ENCODE data around the gene AGTRAP. TPM values are rescaled to one million over a fixed set of nuclear protein-coding genes. Genes with fewer than 3 reads are reported as not detected.

The AGTRAP gene
- total and polyA plus RNA-seq, 2 of the 8 experiments (the other 6 are each of a cell fraction or from before 2014, with no cell fraction given), result 69.7 to 192 TPM

- Histone ChIP-seq H3K23me2 (ENCODE audit: low read depth, low read length) (peaks cover 23% of the 10 kb centered on the region), H3K4me1 (replicated peaks in 1 of 4; ENCODE audit: control insufficient read depth in 3 of 4, insufficient read depth in 4 of 4, low read length in 3 of 4) (peaks cover 3 to 31% (median 21%) of the 10 kb centered on the region in 4 experiments), H3K4me2 (ENCODE audit: insufficient read depth in 1 of 2, low read depth in 2 of 2, low read length in 2 of 2) (peak overlapping the region; percentile 44 to 71), H4K20me1 (replicated peaks in 1 of 2; ENCODE audit: control insufficient read depth in 1 of 2, insufficient read depth in 2 of 2, low read length in 2 of 2) (peaks cover 0 to 4% of the 10 kb centered on the region in 2 experiments), H2AFZ (ENCODE audit: low read length) (no peak overlapping the region), H2BK120ac (replicated peaks; ENCODE audit: low read depth, low read length) (peak overlapping the region; percentile 66), H3K79me1 (ENCODE audit: low read depth, low read length) (peaks cover 17% of the 10 kb centered on the region), H3K18ac (ENCODE audit: extremely low read depth, low read length) (no peak overlapping the region; the same call in 1 of the 2 replicates), H3K79me2 (ENCODE audit: control insufficient read depth in 1 of 2, insufficient read depth in 2 of 2, low read length in 2 of 2) (peaks cover 1 to 52% of the 10 kb centered on the region in 2 experiments), H3K27me3 (replicated peaks in 1 of 4; ENCODE audit: control insufficient read depth in 3 of 4, extremely low read depth in 1 of 4, insufficient read depth in 3 of 4, low read length in 3 of 4) (peaks cover 0 to 2% (median 0%) of the 10 kb centered on the region in 4 experiments; a peak in 2 of 7 replicates), H3K27ac (ENCODE audit: low read depth, low read length) (no peak overlapping the region), H3K4ac (replicated peaks; ENCODE audit: insufficient read length, low read depth, low read length) (peak overlapping the region; percentile 80), H3K9ac (replicated peaks in 1 of 4; ENCODE audit: extremely low read depth in 1 of 4, low read depth in 3 of 4, low read length in 3 of 4) (no peak overlapping the region), H2BK15ac (ENCODE audit: low read length) (peak overlapping the region; percentile 88), H2BK5ac (ENCODE audit: low read depth, low read length) (peak overlapping the region; percentile 49; the same call in 1 of the 2 replicates), H3K23ac (ENCODE audit: insufficient read length) (no peak overlapping the region), H4K5ac (ENCODE audit: insufficient read length, low read depth, low read length) (no peak overlapping the region), H4K91ac (replicated peaks; ENCODE audit: insufficient read length, low read length) (peak overlapping the region; percentile 88), H2AK5ac (ENCODE audit: low read depth, low read length) (0 out of 2 replicates have a peak overlapping the region, but pooled peaks have one; percentile 80), H3K36me3 (ENCODE audit: control insufficient read depth in 2 of 4, insufficient read depth in 4 of 4, low read length in 3 of 4) (no peaks in the 10 kb centered on the region), H3K9me3 (ENCODE audit: insufficient read depth in 2 of 2, low read depth in 1 of 2, low read length in 1 of 2) (no peaks in the 10 kb centered on the region), H3K14ac (ENCODE audit: insufficient read length) (no peak overlapping the region), H2BK12ac (ENCODE audit: low read depth, low read length) (peak overlapping the region; percentile 95), H3K56ac (replicated peaks; ENCODE audit: insufficient read length, low read depth, low read length) (no peak overlapping the region), H4K8ac (ENCODE audit: extremely low read depth, insufficient read depth, low read length) (peak overlapping the region; percentile 29; the same call in 1 of the 2 replicates), H2BK20ac (ENCODE audit: low read length) (peak overlapping the region; percentile 80; the same call in 1 of the 2 replicates), H3K4me3 (ENCODE audit: extremely low read depth in 1 of 4, insufficient read depth in 2 of 4, low read depth in 3 of 4, low read length in 4 of 4) (peak overlapping the region in 1 of 4 experiments; percentile 6; a peak in 1 of 8 replicates)
- ChIA-PET CTCF (ENCODE audit: partially characterized antibody) (interaction anchor here (1.5 to 7.3 kb wide), 8 partner anchors 8 to 56 kb away, joined by 5 to 129 read pairs (median 10); partner anchors contain the start of gene FBXO6), POLR2A (ENCODE audit: partially characterized antibody) (interaction anchor here (1.0 to 32.0 kb wide), 10 partner anchors 16 to 215 kb away, joined by 3 to 1025 read pairs (median 4); partner anchors contain the start of genes AGTRAP, FBXO2, FBXO6 and MAD2L2)
- FAIRE-seq (no peak), DNase-seq (ENCODE audit: low read depth in 1 of 2, low spot score in 2 of 2) (no peak)
- 79% methylated on average over 5 of the region's 5 CpGs; no CpG with 5 or more reads in 1 of the 2 experiments for WGBS, 2 experiments (ENCODE audit: extremely low coverage in 1 of 2, insufficient coverage in 1 of 2, insufficient read length in 1 of 2, insufficient replicate concordance in 2 of 2, low coverage in 1 of 2, low lambda C conversion rate in 2 of 2, missing lambda C conversion rate in 1 of 2)
- TF ChIP-seq NRF1 (IDR thresholded peaks at IDR 0.05; ENCODE audit: low read depth, low read length) (no peak), MAX (IDR thresholded peaks at IDR 0.05) (no peak)
These were observed 42.0 kb upstream of the AGTRAP start for GRCh38 chr1:11693917-11694316.

Data from H1 (cell line).